ENCODE results near the gene MAP2K3.

GRCh38 chr17:21362331-21362931 is 77.9 kb downstream of the MAP2K3 start:
- TF ChIP-seq CTCF (optimal IDR thresholded peaks at IDR 0.05 in 1 of 3, IDR thresholded peaks at IDR 0.05 in 1 of 3, conservative IDR thresholded peaks at IDR 0.05 in 1 of 3; ENCODE audit: extremely low read depth in 1 of 3, insufficient read depth in 2 of 3, low read length in 3 of 3) (no peak), EZH2 (IDR thresholded peaks at IDR 0.05; ENCODE audit: low read length) (no peak)
